NOMO-1 treated with dmso at 0.1 percent for 144 hours (cell line): ENCODE data around the gene ADTRP.

Experiments
- DNase-seq: peaks from one replicate; lab custom pipeline; 2025; ENCODE audit not compliant: unreplicated experiment; lab: John Stamatoyannopoulos, UW

Gene ADTRP

DNA sequence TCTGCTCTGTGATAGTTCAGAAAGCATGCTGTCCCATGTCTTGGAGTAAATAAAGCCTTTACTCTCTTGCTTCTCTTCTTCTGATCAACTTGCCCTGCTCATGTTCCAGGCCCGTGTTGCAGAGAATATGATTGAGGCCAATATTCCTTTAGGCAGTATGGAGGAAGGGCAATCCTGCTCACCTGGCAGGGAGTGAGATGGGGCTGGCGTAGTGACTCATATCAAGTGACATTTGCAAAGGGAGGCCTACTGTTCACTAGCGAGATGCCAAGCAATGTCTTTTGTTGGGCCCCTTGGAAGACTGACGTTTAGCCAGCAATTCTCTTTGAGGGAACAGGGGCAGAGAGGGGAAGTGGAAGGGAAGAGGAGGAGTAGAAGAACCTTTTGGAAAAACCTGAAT, 19.7 kb downstream of the ADTRP start:
- no peak for DNase-seq

DNA sequence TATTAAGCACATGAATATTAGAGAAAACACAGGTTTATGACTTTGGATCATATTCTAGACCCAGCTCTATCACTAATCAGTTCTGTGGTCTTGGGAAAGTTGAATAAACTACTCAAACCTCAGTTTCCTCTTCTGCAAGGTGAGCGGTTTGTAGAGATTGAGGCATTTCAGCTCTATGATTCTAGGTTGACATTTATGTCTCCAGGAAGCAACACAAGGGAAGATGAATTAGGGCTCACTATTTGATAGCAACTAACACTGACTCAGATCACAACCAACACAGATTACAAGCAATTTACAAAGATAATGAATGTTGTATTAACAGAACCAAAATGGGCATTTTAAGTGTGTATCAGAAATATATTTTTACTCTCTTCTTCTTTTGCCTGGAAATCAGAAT, 21.9 kb downstream of the ADTRP start:
- no peak for DNase-seq

DNA sequence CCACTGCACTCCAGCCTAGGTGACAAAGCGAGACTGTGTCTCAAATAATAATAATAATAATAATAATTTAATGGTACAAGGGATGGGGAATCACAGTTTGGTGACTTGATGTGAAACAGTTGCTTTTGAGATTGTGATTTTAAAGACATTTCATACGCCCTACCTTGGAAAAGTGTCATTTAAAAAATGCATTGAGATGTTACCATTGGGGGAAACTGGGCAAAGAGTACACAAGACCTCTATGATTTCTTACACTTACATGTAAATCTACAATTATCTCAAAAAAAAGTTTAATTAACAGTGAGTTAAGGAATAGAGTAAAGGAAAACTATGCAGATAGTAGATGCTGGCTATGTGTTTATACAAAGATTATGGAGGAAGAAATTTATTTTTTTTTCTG, 22.3 kb downstream of the ADTRP start:
- DNase-seq, result no peak

DNA sequence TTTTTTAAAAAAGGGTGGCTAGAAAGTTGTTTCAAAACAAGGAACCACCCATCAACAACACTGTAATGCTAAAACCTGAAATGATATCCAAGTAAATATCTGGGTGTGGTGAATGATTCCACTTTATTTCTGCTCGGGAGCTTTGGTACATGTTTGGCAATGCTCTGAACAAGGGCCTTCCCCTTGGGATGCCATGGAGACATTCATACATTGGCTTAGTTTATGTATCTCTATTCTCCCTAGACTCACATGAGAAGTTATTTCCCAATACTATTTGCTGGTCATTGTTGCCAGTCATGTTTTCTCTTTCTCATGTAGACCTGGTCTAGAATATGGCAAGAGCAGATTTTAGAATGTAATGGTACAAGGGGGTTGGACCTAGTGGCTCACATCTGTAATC, 22.9 kb downstream of the ADTRP start:
- DNase-seq, result no peak

DNA sequence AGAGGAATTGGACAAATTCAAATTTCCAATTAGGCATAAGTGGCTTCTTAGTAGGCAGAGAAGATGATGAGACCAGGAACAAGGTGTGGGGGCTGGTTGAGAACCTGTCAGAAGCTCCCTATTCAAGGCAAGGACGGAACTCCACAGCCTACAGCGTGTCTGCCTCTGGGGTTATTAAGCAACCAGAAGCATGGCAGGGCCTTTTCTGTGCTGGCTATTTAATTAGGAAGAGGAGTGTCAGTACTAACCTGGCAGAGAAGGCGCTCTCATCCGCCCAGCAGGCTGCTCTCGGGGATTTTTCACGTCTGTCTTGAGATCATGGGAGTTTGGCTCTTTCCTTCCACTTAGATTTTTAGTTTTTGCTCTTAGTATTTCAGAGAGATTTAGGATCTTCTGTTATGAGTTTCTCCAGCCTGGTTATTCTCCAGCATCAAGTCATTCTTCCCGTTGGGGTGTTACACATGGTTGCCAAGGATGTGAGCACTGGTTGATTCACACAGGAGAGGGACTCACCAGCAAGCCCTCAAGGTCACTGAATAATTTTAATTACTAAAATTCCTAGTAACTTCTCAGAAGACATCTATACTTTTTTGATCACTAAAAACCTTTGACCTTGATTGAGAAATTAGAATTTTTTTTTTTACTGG, 23.9 kb downstream of the ADTRP start:
- DNase-seq, result no peak

DNA sequence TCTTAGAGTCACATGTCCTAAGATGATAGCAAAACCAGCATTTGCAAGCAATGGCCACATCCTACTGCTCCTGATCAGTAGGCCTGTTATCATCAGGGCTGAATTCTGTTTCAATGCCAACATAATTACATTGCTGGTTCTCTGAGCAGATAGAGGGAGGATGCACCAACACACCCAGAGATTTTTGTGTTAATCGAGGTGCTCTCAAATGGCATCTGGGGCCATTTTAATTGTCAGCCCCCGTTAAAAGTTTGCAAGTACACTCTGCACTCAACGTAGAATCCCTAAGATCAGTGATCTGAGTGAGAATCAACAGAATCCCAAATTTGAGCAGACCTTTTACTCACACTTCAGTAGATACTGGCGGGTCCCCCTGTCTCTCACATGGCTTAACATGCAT, 24.8 kb downstream of the ADTRP start:
- no peak for DNase-seq

DNA sequence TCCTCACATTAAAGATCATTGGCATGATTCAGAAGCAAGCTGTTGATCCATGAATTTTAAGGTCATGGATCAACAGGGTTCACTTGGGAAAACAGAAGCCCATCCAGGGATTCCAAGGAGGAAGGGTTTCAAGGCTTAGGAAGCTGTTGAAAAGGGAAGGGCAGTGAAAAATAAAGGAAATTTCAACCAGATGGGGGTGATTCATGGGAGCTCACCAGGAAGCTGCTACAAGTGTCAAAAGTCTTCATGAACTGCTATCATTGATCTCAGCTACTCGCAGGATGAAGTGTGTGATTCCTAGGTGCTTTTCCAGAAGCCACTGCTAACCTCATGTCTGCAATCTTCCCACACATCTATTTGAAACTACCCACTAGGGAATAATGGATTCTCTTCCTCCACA, 26.2 kb downstream of the ADTRP start:
- DNase-seq, result no peak

DNA sequence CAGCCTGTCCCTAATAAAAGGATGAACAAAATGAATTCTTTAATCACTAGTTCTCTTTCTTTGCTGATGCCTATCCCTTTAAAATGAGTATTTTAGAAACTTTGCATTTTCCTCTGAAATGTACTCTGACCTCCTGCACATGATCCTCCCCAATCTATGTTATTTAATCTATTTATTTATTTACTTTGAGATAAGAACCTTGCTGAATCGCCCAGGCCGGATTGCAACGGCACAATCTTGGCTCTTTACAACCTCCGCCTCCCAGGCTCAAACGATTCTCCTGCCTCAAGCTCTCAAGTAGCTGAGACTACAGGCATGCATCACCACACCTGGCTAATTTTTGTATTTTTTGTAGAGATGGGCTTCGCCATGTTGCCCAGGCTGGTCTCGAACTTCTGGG, 27.9 kb downstream of the ADTRP start:
- DNase-seq, result no peak

DNA sequence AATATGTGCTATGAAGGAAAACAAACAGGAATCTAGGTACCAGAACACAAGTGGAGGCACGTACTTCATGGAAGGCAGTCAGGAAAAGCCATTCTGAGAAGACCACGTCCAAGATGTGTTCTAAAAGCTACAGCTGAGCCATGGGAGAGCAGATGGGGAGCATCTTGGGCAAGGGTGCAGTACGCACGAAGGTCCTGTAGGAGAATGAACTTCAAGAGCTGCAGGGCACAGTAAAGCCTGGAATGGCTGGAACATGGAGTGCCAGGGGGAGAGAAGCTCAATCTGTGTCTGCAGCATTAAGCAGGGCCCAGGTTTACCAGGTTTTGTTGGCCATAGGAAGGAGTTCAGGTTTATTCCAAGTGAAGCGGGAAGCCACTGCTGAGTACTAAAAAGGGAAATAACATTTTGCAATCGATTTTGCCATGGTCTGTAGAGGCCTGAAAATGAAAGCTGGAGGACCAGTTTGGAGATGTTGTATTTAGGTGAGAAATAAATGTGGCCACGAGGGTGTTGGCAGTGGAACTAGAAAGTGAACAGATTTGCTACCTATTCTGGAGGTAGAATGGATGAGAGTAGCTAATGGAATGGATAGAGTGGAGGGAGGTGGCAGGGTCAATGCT, 29.9 kb downstream of the ADTRP start:
- peak; percentile 42 for DNase-seq

DNA sequence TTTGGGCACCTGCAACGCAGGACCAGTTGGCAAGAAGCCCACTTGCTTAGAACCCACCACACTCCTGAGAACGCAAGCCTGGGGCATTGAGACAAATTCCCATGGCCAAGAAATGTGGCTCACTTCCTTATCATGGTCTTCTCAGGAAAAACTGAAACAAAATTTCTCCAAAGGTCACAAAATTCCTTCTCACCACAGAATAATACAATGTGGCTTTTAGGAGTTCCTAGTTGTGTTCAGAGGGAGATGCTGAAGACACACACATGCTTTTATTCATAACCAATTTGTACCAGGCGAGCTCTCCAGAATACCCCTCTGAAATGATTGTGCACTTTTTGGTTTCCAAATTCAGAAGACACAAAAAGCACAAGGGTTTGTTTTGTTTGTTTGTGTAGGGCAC, 31.6 kb downstream of the ADTRP start:
- no peak for DNase-seq

DNA sequence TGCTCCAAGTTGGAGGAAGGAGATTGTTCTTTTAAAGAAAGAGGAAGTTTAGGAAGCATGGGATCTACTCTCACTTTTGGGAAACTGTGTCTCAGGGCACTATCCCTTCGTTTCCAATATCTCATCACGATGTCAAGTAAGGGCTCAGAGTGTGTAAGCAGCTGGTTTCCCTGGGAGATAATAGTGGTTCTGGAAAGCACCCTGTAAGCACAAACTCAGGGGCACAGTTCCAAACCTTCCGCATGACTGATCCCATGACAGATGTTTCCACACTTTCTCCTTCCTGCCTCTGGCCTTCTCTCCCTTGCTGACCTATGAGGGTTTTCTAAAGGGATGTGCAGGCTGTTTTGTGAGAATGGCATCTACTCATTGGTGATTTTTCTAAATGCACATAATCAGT, 33.9 kb downstream of the ADTRP start:
- DNase-seq, result no peak

DNA sequence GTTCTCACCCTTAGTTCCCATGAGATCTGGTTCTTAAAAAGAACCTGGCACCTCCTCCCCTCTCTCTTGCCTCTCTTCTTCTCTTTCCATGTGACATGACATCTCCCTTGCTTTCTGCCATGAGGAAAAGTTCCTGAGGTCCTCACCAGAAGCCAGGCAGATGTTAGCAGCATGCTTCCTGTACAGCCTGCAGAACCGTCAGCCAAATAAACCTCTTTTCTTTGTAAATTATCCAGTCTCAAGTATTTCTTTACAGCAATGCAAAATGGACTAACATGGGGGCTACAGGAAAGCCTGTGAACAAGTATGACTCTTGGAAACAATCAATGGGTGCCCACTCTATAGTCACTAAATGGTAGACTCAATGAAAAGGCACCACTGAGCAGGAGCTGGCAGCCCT, 34.5 kb downstream of the ADTRP start:
- DNase-seq, result no peak

DNA sequence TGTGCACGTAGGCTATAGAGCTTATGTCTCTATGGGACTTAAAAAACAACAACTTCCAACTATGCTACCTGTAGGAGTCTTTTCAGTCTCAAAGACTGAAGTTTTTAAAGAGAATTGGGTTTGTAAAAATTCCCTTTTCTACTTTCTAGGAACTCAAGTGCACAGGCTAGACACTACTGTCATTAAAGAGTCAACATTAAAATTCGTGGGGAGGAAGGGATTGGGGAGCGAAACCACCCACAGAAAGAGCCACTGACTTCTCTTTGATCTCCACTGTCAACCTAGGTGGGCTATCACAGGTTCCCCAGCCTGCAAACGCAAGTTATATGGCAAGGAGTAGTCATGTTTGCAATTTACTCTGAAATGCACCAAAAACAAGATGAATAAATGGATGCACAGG, 37.7 kb downstream of the ADTRP start:
- DNase-seq, result no peak

DNA sequence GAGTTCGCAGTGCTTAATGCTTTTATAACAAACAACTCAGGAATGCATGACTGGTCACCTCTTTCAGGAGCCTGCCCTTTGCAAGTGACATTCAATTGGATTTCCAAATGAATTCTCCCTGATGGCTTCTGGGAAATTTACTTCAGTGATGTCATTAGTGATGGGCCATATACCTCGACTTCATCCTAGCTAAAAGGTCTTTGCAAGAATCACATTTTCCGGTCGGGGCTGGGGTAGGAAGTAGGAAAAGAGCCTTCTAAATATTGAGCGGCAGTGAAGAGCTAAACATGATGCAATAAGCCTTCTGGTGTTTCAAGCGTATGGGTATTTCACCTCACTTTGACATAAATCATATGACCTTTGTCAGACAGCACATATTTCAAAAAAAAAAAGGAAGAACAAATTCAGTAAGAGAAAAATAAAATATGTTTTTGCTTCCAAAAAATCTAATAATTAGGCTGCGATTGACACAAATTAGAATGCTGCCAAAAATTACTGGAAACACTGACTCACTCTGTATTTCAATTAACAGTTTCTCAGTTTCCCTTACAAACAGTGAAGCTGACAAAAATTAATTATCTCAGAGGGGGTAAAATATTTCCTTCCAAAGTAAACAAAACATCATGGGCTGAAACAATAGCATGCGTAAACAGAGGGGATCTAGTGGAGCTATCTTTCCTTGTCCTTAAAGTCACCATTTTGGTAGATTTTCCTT, 39.8 kb downstream of the ADTRP start:
- peak; percentile 72 for DNase-seq

DNA sequence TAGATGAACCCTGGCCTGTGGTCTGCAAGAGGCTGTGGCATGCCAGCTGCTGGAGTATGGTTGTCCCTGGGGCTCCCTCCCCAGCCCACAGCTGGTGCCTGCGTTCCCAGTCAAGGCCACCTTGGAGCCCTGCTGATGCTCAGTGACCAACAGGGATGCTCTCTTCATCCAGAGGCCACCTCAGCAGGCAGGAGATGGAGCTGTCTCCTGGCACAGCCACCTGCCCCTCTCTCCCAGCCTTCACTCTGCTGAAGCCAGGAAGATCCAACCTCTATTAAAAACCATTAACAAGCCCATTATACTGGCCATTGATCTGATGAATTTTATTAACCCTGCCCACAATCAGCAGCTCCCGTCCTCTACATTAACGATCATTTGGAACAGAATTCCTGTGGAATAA, 40.4 kb downstream of the ADTRP start:
- DNase-seq, result no peak

DNA sequence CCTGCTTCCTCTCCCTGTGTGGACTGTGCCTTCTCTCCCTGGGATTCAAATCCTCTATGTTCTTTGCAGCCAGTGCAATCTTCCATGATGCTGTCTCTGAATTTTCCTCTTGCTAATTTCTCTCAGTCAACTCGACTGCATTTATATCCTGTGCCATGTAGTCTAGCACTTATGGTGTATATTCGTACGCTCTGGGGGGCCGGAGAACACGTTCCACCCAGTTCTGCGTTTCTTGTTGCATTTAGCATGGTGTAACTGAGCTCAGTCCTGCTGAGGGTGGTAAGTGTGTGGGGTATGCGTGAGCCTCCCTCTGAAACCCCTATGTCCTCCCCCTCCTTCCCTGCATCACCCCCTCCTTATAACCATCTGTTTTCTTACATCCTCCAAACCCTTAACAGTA, 42.0 kb downstream of the ADTRP start:
- DNase-seq, result no peak

DNA sequence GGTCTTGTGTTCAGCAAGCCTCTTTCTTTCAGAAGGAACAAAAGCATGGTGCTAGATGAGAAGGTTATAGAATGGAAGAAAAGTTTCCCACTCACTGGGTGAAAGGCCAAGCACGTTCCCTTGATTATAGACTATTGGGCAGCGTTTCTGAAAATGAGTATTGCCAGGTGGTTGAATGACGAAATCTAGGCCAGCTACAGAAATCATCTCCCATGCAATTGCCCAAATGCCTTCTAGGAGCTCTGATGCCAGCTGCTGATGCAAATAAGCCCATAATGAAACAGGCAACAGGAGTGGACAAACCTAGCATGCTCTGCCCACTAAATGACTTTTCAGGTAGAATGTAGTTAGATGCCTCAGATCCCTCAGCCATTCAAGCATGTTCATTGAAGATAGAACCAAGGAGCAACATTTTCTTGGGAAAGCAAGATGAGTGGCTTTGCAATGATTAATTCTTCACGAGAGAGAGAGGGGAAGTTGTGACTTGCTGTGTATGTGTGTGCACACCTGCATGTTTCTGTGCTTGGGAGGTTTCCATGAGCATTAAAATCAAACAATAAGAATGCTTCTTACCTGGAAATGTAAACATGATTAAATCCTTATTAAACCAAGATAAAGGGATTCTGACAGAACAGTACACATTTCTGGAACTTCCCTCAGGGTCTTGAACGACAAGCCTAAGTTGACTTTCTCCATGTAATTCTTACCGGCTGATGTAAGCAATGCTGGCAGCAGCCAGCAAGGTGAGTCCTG, 43.6 kb downstream of the ADTRP start:
- DNase-seq, result no peak

DNA sequence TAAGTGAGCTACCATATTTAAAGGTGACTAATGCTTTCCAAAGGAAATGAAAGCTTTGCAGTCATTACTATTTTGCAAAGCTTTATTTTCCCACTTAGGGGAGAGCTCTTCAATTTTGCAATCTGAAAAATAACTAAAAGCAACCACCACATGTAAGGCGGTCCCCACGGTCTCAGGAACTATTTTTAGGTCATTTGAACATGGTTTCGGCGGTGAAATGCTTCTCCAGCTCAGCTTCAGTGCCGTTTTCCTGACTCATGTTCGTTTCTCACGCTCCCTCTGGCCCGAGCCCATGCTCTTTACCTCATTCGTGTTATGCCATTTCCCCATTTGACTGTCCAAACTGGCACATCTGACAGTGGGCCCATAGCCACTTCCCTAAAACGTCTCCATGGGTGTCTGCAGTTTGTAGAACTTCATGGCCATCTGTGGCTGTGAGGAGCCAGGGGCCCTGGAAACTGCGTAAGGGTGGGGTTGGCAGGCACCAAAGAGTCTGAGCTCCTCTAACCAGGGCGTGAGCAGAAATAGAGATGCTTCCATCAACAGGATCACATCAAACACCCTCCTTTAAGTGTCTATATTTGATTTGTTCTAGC, 46.5 kb downstream of the ADTRP start:
- peak; percentile 99 for DNase-seq

DNA sequence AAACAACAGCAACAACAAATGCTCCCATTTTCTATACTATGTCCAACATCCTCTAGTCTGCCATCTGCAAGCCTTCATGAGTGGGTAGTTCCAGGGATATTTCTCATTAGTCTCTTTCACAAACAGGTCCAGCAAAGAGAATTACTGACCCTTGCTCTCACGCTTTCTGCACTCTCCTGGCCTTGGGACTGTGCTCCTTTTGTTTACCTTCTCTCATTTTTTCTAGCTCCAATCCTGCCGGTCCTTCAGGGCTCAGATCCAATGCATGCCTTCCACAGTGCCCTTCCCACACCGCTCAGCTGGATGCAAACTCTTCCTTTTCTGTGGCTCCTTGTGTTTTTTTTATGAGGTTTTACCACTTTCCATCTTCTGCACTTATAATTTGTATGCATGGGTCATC, 47.2 kb downstream of the ADTRP start:
- DNase-seq, result no peak

DNA sequence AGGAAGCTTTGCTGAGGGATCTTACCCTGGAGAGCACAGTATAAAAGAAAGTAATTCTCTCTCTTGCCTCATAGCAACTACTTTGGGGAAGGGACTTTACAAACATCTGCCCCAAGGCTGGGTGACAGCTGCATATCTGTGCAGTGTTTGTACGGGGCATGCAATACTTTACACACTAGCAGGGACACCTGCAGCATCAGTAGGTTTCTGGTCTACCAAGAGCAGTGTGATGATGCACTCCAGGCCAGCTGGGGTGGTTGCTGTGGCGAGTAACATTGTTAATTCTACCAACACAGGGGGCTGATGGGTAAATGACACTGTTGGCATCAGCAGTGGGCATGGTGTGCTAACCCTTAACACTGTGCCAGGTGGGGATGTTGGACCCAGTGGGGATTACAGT, 48.0 kb downstream of the ADTRP start:
- DNase-seq, result no peak

DNA sequence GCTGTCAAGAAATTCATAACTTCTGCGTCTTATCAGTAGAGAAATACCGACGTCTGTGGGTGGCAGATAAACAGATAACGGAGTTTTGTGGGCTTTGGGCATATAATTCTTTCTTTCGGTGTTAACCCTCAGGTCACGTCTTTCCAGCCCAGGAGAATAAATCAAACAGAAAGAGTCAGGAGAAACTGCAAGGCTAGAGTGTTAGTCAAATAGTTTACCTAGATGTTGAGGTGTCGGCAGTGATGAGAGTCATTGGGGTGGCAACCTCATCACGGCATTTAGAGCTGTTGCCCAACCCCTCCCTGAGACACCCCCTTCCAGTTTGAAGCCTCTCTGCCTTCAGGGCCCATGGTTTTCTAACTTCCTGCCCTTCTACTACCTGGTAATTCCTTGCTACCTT, 49.5 kb downstream of the ADTRP start:
- DNase-seq, result no peak
